ENCODE data around the gene DTHD1. TPM values are rescaled to one million over a fixed set of nuclear protein-coding genes. Genes with fewer than 3 reads are reported as not detected.

The DTHD1 gene
- total and polyA plus RNA-seq, 7 donors: 0.01 to 0.15 (median 0.07) TPM; not detected in 4

GRCh38 chr4:36290641-36291040 is 9.2 kb downstream of the DTHD1 start:
- intact Hi-C loops (cut with DNase I): no loop called here
- H3K4me3 ChIP-seq: no peak overlapping the region
- TF ChIP-seq CTCF (IDR thresholded peaks at IDR 0.05): no peak
- H3K27ac ChIP-seq: no peak overlapping the region
- no peaks in the 10 kb centered on the region for H3K36me3 ChIP-seq (ENCODE audit: insufficient read depth in 1 of 2, low read depth in 1 of 2)
- no peaks in the 10 kb centered on the region for H3K4me1 ChIP-seq
- DNase-seq: no peak
- ATAC-seq: no peak
- no peaks in the 10 kb centered on the region for H3K9me3 ChIP-seq
- H3K27me3 ChIP-seq (ENCODE audit: insufficient read depth in 3 of 3, low read length in 2 of 3): no peaks in the 10 kb centered on the region
- WGBS, 3 donors: 53 to 59% (median 55%) methylated on average over 2 of the region's 2 CpGs

- ATAC-seq: no peak
Observed at GRCh38 chr4:36292556-36293188, 11.3 kb downstream of the DTHD1 start.

GRCh38 chr4:36301127-36301526 is 19.7 kb downstream of the DTHD1 start:
- TF ChIP-seq CTCF (IDR thresholded peaks at IDR 0.05): no peak
- H3K27ac ChIP-seq: no peak overlapping the region
- no peak overlapping the region for H3K4me3 ChIP-seq
- no peaks in the 10 kb centered on the region for H3K27me3 ChIP-seq (ENCODE audit: insufficient read depth in 3 of 3, low read length in 2 of 3)
- intact Hi-C loops (cut with DNase I): no loop called here
- no peaks in the 10 kb centered on the region for H3K9me3 ChIP-seq
- H3K36me3 ChIP-seq (ENCODE audit: insufficient read depth in 1 of 2, low read depth in 1 of 2): no peaks in the 10 kb centered on the region
- no peak for DNase-seq
- 77 to 80% (median 79%) methylated on average over 2 of the region's 2 CpGs for WGBS, 3 donors
- H3K4me1 ChIP-seq: no peaks in the 10 kb centered on the region
- no peak for ATAC-seq

More at GRCh38 chr4:36292556-36293188, 11.3 kb downstream of the DTHD1 start:
- WGBS, 3 donors: 61 to 71% (median 62%) methylated on average over 7 of the region's 7 CpGs
- no peak overlapping the region for H3K4me3 ChIP-seq
- H3K36me3 ChIP-seq (ENCODE audit: insufficient read depth in 1 of 2, low read depth in 1 of 2): no peaks in the 10 kb centered on the region
- no peaks in the 10 kb centered on the region for H3K27me3 ChIP-seq (ENCODE audit: insufficient read depth in 3 of 3, low read length in 2 of 3)
- H3K9me3 ChIP-seq: no peaks in the 10 kb centered on the region
- no peak overlapping the region for H3K27ac ChIP-seq
- no peaks in the 10 kb centered on the region for H3K4me1 ChIP-seq
- DNase-seq: no peak
- no peak for TF ChIP-seq CTCF (IDR thresholded peaks at IDR 0.05)
- intact Hi-C loops (cut with DNase I): no loop called here

- no peaks in the 10 kb centered on the region for H3K27me3 ChIP-seq (ENCODE audit: insufficient read depth in 3 of 3, low read length in 2 of 3)
- DNase-seq: no peak
- no peaks in the 10 kb centered on the region for H3K9me3 ChIP-seq
- ATAC-seq: no peak
- no peaks in the 10 kb centered on the region for H3K4me1 ChIP-seq
- intact Hi-C loops (cut with DNase I): no loop called here
- TF ChIP-seq CTCF (IDR thresholded peaks at IDR 0.05): no peak
- no peak overlapping the region for H3K4me3 ChIP-seq
- no peaks in the 10 kb centered on the region for H3K36me3 ChIP-seq (ENCODE audit: insufficient read depth in 1 of 2, low read depth in 1 of 2)
- no peak overlapping the region for H3K27ac ChIP-seq
- 56 to 77% (median 77%) methylated on average over 3 of the region's 3 CpGs for WGBS, 3 donors
Observed at GRCh38 chr4:36303426-36304137, 22.2 kb downstream of the DTHD1 start.
